Activated CD8-positive, alpha-beta T cell treated with anti-CD3 and anti-CD28 coated beads for 36 hours (primary cell): ENCODE results near the gene TESK2. TPM values are rescaled to one million over a fixed set of nuclear protein-coding genes. Genes with fewer than 3 reads are reported as not detected.
"Not testable (repeated sequence)": the region's sequence is repeated elsewhere in the genome, so short reads cannot be mapped to it uniquely, and the experiment has no call there.

Experiments used
- ATAC-seq: fragments of 200-7000 bp; cut with Tn5 transposase; one replicate; pipeline ENCODE4 v1.10.0; 2021; ENCODE audit warnings: mild to moderate bottlenecking, moderate library complexity
- CTCF ChIA-PET: fragments of 350-600 bp; sonication (Branson Sonifier 250); formaldehyde crosslinking; loops from one replicate; lab custom pipeline; 2021; ENCODE audit warnings: antibody characterized with exemption; lab: Charles Lee
- POLR2A ChIA-PET: fragments of 350-600 bp; sonication (Branson Sonifier 250); formaldehyde crosslinking; loops from one replicate; lab custom pipeline; 2021; ENCODE audit warnings: antibody characterized with exemption; lab: Charles Lee
- DNase-seq: peaks from one replicate; pipeline ENCODE4 v3.0.0-alpha.2; 2020
- H3K27ac Mint-ChIP-seq: one replicate; pipeline ENCODE4 v1.8.0; 2021; ENCODE audit warnings: mild to moderate bottlenecking, mixed read lengths
- H3K27me3 Mint-ChIP-seq: one replicate; pipeline ENCODE4 v1.8.0; 2021; ENCODE audit warnings: mixed read lengths
- H3K36me3 Mint-ChIP-seq: one replicate; pipeline ENCODE4 v1.8.0; 2021; ENCODE audit warnings: low read depth, mixed read lengths
- H3K4me1 Mint-ChIP-seq: one replicate; pipeline ENCODE4 v1.8.0; 2021; ENCODE audit warnings: low read depth, mixed read lengths
- H3K4me3 Mint-ChIP-seq: one replicate; pipeline ENCODE4 v1.8.0; 2021; ENCODE audit warnings: mild to moderate bottlenecking, moderate library complexity, mixed read lengths
- H3K9me3 Mint-ChIP-seq: one replicate; pipeline ENCODE4 v1.8.0; 2021; ENCODE audit warnings: mixed read lengths
- CTCF ChIP-seq: fragments of 200-600 bp; IDR thresholded peaks from one replicate; pipeline ENCODE4 v1.8.0; 2022; ENCODE audit warnings: antibody characterized with exemption, mild to moderate bottlenecking
- intact Hi-C: fragments of 100-400 bp; cut with micrococcal nuclease; formaldehyde crosslinking; loops from one replicate; pipeline ENCODE4 v1.10.0; 2022
- total RNA-seq, 2 experiments: library from RNA; stranded (reverse); gene quantifications; one replicate each; pipeline ENCODE4 v1.2.3, GENCODE V29; 2021

TESK2 gene
- total RNA-seq, 2 experiments from 2014 or later, result 2.9 to 3.7 TPM

DNA sequence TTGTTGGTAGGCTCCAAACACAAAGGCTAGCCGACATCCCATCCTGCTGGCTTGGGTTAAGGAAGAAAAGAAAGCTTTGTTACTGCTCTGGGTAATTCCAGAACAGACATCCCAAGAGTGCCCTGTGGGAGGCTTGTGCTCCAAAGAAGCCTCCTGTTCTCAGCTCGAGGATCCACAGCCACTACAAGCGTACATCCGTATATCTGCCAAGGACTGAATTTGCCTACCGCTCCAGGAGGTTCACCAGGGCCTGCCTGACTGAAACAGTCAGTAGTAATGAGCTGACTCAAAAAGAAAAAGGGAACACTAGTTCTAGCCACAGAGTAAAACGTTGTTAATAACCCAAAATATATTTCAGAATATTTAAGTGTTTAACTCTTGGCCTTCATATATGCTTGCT, 125.9 kb downstream of the TESK2 start:
- peaks cover 4% of the 10 kb centered on the region for H3K4me1 Mint-ChIP-seq
- intact Hi-C loops, result no loop called here
- H3K27me3 Mint-ChIP-seq, result no peaks in the 10 kb centered on the region
- no peaks in the 10 kb centered on the region for H3K36me3 Mint-ChIP-seq
- no peak overlapping the region for H3K4me3 Mint-ChIP-seq
- POLR2A ChIA-PET, result interaction anchor here (1.0 kb wide), 2 partner anchors 9 to 15 kb away, joined by 3 read pairs; no protein-coding TSS in a partner anchor
- DNase-seq (no peak), ATAC-seq (no peak)
- H3K9me3 Mint-ChIP-seq, result no peaks in the 10 kb centered on the region
- no peak for TF ChIP-seq CTCF
- CTCF ChIA-PET, result interaction anchor here (0.9 kb wide), 1 partner anchor 13 kb away, joined by 3 read pairs; no protein-coding TSS in a partner anchor
- no peak overlapping the region for H3K27ac Mint-ChIP-seq

- Mint-ChIP-seq H3K4me3 (no peak overlapping the region), H3K9me3 (no peaks in the 10 kb centered on the region), H3K4me1 (peaks cover 7% of the 10 kb centered on the region), H3K27ac (no peak overlapping the region), H3K36me3 (no peaks in the 10 kb centered on the region), H3K27me3 (no peaks in the 10 kb centered on the region)
- POLR2A ChIA-PET, result interaction anchor here (1.0 kb wide), 2 partner anchors 10 to 16 kb away, joined by 3 read pairs; no protein-coding TSS in a partner anchor
- CTCF ChIA-PET, result interaction anchor here (3.0 kb wide), 1 partner anchor 129 kb away, joined by 12 read pairs; no protein-coding TSS in a partner anchor
- ATAC-seq (no peak), DNase-seq (no peak)
- TF ChIP-seq CTCF, result no peak
- intact Hi-C loops, result no loop called here
These were observed 126.7 kb downstream of the TESK2 start for GRCh38 chr1:45364294-45364693.

DNA sequence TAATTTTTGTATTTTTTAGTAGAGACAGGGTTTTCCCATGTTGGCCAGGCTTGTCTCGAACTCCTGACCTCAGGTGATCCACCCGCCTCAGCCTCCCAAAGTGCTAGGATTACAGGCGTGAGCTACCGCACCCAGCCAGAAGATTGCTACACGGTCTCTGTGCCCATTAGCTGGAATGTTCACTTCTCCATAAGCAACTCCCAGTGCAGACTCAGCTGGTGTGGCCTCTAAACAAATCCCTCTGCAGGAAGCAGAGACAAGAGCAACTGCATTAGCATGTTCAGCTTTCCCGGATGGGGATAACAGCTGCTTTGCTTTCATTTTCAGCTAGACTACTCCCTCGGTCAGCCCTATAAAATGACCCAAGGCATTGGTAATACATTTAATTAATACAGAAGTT, 130.0 kb downstream of the TESK2 start:
- H3K4me1 Mint-ChIP-seq, H3K9me3 Mint-ChIP-seq, ATAC-seq, H3K4me3 Mint-ChIP-seq, H3K27me3 Mint-ChIP-seq, H3K36me3 Mint-ChIP-seq, DNase-seq, H3K27ac Mint-ChIP-seq, POLR2A ChIA-PET: not testable (repeated sequence)
- intact Hi-C loops, result loop anchor here (2.0 kb wide), 1 partner anchor 132 kb away; no protein-coding TSS in a partner anchor
- CTCF ChIA-PET, result interaction anchor here (0.6 to 7.8 kb wide), 9 partner anchors 11 to 208 kb away, joined by 3 to 191 read pairs (median 5); partner anchors contain the start of genes CCDC163, MMACHC and TESK2

DNA sequence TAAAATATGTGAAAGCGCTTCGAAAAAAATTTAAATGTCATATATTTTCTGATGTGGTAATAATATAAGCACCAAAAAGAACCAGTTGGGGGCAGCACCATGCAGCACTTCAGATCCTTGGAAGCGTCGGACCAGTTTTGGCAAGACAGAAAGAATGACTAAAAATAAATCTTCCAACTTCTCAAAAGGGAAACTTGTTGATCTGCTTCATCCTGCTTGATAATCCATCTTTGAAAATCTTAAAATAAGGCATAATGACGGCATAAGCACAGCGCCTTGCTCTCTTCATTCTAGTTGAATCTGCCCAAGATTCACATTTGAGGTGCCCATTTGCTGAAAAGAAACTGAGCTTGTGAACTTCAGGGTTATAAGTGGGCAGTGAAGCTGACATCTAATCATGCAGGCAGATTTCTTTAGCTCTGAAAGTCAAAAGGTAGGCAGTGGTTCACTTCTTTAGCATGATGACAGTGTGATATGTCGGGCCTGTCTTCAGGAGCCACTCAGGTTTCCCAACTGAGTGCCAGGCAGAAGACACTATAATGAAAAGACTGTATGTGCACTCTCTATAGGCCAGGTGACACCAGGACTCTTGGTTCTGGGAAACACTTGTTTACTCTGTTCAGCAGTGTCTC, 131.0 kb downstream of the TESK2 start:
- Mint-ChIP-seq H3K9me3 (no peaks in the 10 kb centered on the region), H3K27me3 (no peaks in the 10 kb centered on the region), H3K4me1 (peaks cover 7% of the 10 kb centered on the region), H3K36me3 (no peaks in the 10 kb centered on the region), H3K4me3 (no peak overlapping the region), H3K27ac (no peak overlapping the region)
- DNase-seq (peak; percentile 80), ATAC-seq (peak; percentile 68)
- intact Hi-C loops, result loop anchor here (2.0 to 5.0 kb wide), 2 partner anchors 133 to 202 kb away; no protein-coding TSS in a partner anchor
- ChIA-PET CTCF (interaction anchor here (0.6 to 7.8 kb wide), 29 partner anchors 10 to 507 kb away, joined by 3 to 191 read pairs (median 4); partner anchors contain the start of genes CCDC163, MMACHC, MUTYH and TESK2), POLR2A (interaction anchor here (0.7 to 1.1 kb wide), 2 partner anchors 9 to 33 kb away, joined by 3 read pairs; partner anchors contain the start of gene HPDL)
- TF ChIP-seq CTCF, result peak; percentile 75

DNA sequence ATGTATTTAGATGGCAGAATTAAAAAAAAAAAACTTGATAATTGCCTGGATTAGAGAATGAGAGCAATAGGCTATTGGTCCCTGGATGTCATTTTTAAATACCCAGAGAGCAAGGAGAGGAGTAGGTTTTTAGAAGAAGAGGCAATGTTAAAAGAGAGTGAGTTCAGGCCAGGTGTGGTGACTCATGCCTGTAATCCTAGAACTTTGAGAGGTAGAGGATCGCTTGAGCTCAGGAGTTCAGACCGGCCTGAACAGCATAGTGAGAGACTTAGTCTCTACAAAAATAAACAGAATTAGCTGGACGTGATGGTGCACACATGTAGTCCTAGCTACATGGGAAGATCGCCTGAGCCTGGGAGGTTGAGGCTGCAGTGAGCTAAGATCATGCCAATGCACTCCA, 134.8 kb downstream of the TESK2 start:
- ChIA-PET POLR2A (interaction anchor here (0.6 to 3.0 kb wide), 5 partner anchors 10 to 1892 kb away, joined by 3 to 11 read pairs (median 4); partner anchors contain the start of genes MUTYH, PRDX1 and TOE1), CTCF (interaction anchor here (5.1 to 7.8 kb wide), 2 partner anchors 8 to 135 kb away, joined by 54 to 191 read pairs; partner anchors contain the start of gene TESK2)
- H3K36me3 Mint-ChIP-seq, result no peaks in the 10 kb centered on the region
- no peak for TF ChIP-seq CTCF
- no peaks in the 10 kb centered on the region for H3K27me3 Mint-ChIP-seq
- no peak for DNase-seq
- no peak for ATAC-seq
- no peak overlapping the region for H3K27ac Mint-ChIP-seq
- no peaks in the 10 kb centered on the region for H3K9me3 Mint-ChIP-seq
- intact Hi-C loops, result loop anchor here (5.0 kb wide), 1 partner anchor 206 kb away; no protein-coding TSS in a partner anchor
- H3K4me1 Mint-ChIP-seq, result peaks cover 5% of the 10 kb centered on the region
- H3K4me3 Mint-ChIP-seq, result no peak overlapping the region
